Measurements from ENCODE around the gene SOS2.

DNA sequence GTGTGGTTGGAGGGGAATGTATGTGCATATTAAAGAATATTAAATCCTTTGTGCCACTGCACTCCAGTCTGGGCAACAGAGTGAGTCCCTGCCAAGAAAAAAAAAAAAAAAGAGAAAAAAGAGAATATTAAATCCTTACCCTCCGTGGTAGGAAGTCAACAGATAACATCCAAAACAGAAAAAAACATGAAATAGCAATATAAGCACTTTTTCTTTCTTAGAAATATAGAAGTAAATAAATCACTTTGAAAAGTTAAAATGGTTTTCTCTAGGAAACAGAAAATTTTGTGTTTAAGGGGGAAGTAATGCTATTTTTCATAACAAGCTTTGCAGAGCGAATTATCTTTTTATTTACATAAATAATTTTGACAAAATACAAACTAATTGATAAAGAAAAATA, 17.6 kb downstream of the SOS2 start:
- TF ChIP-seq POLR2A (IDR thresholded peaks at IDR 0.05; ENCODE audit: low read depth, low read length) = no peak
- no peak for TF ChIP-seq POLR2AphosphoS5 (IDR thresholded peaks at IDR 0.05; ENCODE audit: low read depth, low read length)
- no peak for TF ChIP-seq TAF1 (IDR thresholded peaks at IDR 0.05; ENCODE audit: low read depth, low read length)

All from GM12891 (cell line).